GM23338 (cell line): ENCODE results near the gene STAM. TPM values are rescaled to one million over a fixed set of nuclear protein-coding genes. Genes with fewer than 3 reads are reported as not detected.

Experiments
- ATAC-seq: fragments of 200-7000 bp; cut with Tn5 transposase; 3 replicates; pipeline ENCODE4 v1.9.1; 2020
- DNase-seq: peaks from one replicate; pipeline ENCODE4 v3.0.0-alpha.2; 2015; ENCODE audit warnings: low spot score
- H2AFZ ChIP-seq: fragments of 200-600 bp; sonication (generic); 2 replicates; pipeline ENCODE4 v1.8.0; 2016; ENCODE audit warnings: antibody characterized with exemption, mild to moderate bottlenecking, moderate library complexity
- H3F3A ChIP-seq: fragments of 200-600 bp; sonication (generic); replicated peaks from 2 replicates; pipeline ENCODE4 v1.8.0; 2017; ENCODE audit warnings: antibody characterized with exemption, mixed run types, low read depth
- H3K27ac ChIP-seq: fragments of 200-600 bp; sonication (generic); 2 replicates; pipeline ENCODE4 v1.6.1; 2016; ENCODE audit warnings: low read depth
- H3K27me3 ChIP-seq: fragments of 200-600 bp; sonication (generic); 2 replicates; pipeline ENCODE4 v1.8.0; 2016; ENCODE audit warnings: mild to moderate bottlenecking, mixed run types, moderate library complexity; ENCODE audit not compliant: insufficient read depth
- H3K36me3 ChIP-seq: fragments of 200-600 bp; sonication (generic); 2 replicates; pipeline ENCODE4 v1.8.0; 2016; ENCODE audit warnings: mild to moderate bottlenecking; ENCODE audit not compliant: insufficient read depth
- H3K4me1 ChIP-seq: fragments of 200-600 bp; sonication (generic); 2 replicates; pipeline ENCODE4 v1.8.0; 2016; ENCODE audit warnings: mild to moderate bottlenecking, moderate library complexity; ENCODE audit not compliant: insufficient read depth
- H3K4me2 ChIP-seq: fragments of 200-600 bp; sonication (generic); 2 replicates; pipeline ENCODE4 v1.7.1; 2017; ENCODE audit warnings: mixed run types
- H3K4me3 ChIP-seq: fragments of 200-600 bp; sonication (generic); 2 replicates; pipeline ENCODE4 v1.6.1; 2016; ENCODE audit warnings: mixed run types
- H3K79me2 ChIP-seq: fragments of 200-600 bp; sonication (generic); replicated peaks from 2 replicates; pipeline ENCODE4 v1.8.0; 2017; ENCODE audit warnings: mild to moderate bottlenecking; ENCODE audit not compliant: insufficient read depth
- H3K9me2 ChIP-seq: fragments of 200-600 bp; sonication (generic); 2 replicates; pipeline ENCODE4 v1.8.0; 2017; ENCODE audit not compliant: insufficient read depth
- H4K20me1 ChIP-seq: fragments of 200-600 bp; sonication (generic); replicated peaks from 2 replicates; pipeline ENCODE4 v1.8.0; 2017; ENCODE audit warnings: mild to moderate bottlenecking; ENCODE audit not compliant: insufficient read depth
- H3K27ac Mint-ChIP-seq: 2 replicates; pipeline ENCODE4 v1.8.0; 2020; ENCODE audit warnings: inconsistent platforms, mild to moderate bottlenecking, moderate library complexity, mixed read lengths
- H3K27me3 Mint-ChIP-seq: 3 replicates; pipeline ENCODE4 v1.8.0; 2022; ENCODE audit warnings: low read depth, mild to moderate bottlenecking, moderate library complexity, mixed read lengths, inconsistent platforms; ENCODE audit not compliant: insufficient read depth, poor library complexity
- H3K36me3 Mint-ChIP-seq: 3 replicates; pipeline ENCODE4 v1.8.0; 2021; ENCODE audit warnings: low read depth, mild to moderate bottlenecking, inconsistent platforms, moderate library complexity, mixed read lengths
- H3K4me1 Mint-ChIP-seq: 3 replicates; pipeline ENCODE4 v1.8.0; 2020; ENCODE audit warnings: mild to moderate bottlenecking, inconsistent platforms, mixed read lengths
- H3K4me3 Mint-ChIP-seq: 3 replicates; pipeline ENCODE4 v1.8.0; 2021; ENCODE audit warnings: moderate library complexity, mild to moderate bottlenecking, inconsistent platforms, mixed read lengths
- H3K9me3 Mint-ChIP-seq: 3 replicates; pipeline ENCODE4 v1.8.0; 2020; ENCODE audit warnings: moderate library complexity, mild to moderate bottlenecking, inconsistent platforms, mixed read lengths
- polyA plus RNA-seq: library from polyadenylated mRNA; unstranded; fragments of >200 nt; fragmentation: Nextera tagmentation; extraction: Ambion mirVana; gene quantifications from 2 replicates; pipeline ENCODE4 v1.2.1, GENCODE V29; 2016
- total RNA-seq: library from RNA; depleted of rRNA; stranded (reverse); fragments of >200 nt; shearing (Covaris generic); gene quantifications from 2 replicates; pipeline ENCODE4 v1.2.3, GENCODE V29; 2014
- TF ChIP-seq, protein P1 (sequence below): fragments of 250-450 bp; sonication (Bioruptor Pico); IDR thresholded peaks from 2 replicates; pipeline ENCODE4 v1.5.0; 2020; ENCODE audit warnings: mild to moderate bottlenecking, moderate library complexity
- TF ChIP-seq, protein P2 (sequence below): IDR thresholded peaks from 2 replicates; pipeline ENCODE4 v1.6.1; 2016; ENCODE audit warnings: antibody characterized with exemption
- TF ChIP-seq, protein P3 (sequence below), 2 experiments: fragments of 200-600 bp in 1 of 2; sonication (generic) in 1 of 2; conservative IDR thresholded peaks; 2 replicates each; pipeline versions ENCODE4 v1.5.1 to v1.6.1; 2016 to 2017; ENCODE audit warnings: antibody characterized with exemption in 2 of 2, low read depth in 2 of 2, mild to moderate bottlenecking in 2 of 2, moderate library complexity in 1 of 2

Gene STAM
- total and polyA plus RNA-seq, 2 experiments from 2014 or later: 28.8 to 40.5 TPM

DNA sequence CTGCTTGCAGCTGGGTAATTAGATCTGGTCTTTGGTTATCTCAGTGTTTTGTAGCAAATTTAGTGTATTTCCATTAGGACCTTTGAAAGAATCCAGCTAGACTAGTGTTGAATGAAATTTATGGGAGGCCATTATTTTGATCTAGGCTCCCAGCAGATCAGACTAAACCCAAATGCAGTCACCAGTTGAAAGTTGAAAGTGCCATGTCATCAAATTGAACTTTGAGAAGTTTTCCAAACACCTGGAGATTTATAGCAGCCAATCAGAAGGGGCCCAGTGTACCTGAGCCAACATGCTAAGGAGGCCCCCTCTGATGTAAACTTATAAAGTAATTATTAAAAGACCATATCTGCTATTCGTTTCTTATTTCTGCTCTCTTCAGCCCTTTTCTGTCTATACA is 96.7 kb downstream of the STAM start (continued):
- TF ChIP-seq, protein P1, sequence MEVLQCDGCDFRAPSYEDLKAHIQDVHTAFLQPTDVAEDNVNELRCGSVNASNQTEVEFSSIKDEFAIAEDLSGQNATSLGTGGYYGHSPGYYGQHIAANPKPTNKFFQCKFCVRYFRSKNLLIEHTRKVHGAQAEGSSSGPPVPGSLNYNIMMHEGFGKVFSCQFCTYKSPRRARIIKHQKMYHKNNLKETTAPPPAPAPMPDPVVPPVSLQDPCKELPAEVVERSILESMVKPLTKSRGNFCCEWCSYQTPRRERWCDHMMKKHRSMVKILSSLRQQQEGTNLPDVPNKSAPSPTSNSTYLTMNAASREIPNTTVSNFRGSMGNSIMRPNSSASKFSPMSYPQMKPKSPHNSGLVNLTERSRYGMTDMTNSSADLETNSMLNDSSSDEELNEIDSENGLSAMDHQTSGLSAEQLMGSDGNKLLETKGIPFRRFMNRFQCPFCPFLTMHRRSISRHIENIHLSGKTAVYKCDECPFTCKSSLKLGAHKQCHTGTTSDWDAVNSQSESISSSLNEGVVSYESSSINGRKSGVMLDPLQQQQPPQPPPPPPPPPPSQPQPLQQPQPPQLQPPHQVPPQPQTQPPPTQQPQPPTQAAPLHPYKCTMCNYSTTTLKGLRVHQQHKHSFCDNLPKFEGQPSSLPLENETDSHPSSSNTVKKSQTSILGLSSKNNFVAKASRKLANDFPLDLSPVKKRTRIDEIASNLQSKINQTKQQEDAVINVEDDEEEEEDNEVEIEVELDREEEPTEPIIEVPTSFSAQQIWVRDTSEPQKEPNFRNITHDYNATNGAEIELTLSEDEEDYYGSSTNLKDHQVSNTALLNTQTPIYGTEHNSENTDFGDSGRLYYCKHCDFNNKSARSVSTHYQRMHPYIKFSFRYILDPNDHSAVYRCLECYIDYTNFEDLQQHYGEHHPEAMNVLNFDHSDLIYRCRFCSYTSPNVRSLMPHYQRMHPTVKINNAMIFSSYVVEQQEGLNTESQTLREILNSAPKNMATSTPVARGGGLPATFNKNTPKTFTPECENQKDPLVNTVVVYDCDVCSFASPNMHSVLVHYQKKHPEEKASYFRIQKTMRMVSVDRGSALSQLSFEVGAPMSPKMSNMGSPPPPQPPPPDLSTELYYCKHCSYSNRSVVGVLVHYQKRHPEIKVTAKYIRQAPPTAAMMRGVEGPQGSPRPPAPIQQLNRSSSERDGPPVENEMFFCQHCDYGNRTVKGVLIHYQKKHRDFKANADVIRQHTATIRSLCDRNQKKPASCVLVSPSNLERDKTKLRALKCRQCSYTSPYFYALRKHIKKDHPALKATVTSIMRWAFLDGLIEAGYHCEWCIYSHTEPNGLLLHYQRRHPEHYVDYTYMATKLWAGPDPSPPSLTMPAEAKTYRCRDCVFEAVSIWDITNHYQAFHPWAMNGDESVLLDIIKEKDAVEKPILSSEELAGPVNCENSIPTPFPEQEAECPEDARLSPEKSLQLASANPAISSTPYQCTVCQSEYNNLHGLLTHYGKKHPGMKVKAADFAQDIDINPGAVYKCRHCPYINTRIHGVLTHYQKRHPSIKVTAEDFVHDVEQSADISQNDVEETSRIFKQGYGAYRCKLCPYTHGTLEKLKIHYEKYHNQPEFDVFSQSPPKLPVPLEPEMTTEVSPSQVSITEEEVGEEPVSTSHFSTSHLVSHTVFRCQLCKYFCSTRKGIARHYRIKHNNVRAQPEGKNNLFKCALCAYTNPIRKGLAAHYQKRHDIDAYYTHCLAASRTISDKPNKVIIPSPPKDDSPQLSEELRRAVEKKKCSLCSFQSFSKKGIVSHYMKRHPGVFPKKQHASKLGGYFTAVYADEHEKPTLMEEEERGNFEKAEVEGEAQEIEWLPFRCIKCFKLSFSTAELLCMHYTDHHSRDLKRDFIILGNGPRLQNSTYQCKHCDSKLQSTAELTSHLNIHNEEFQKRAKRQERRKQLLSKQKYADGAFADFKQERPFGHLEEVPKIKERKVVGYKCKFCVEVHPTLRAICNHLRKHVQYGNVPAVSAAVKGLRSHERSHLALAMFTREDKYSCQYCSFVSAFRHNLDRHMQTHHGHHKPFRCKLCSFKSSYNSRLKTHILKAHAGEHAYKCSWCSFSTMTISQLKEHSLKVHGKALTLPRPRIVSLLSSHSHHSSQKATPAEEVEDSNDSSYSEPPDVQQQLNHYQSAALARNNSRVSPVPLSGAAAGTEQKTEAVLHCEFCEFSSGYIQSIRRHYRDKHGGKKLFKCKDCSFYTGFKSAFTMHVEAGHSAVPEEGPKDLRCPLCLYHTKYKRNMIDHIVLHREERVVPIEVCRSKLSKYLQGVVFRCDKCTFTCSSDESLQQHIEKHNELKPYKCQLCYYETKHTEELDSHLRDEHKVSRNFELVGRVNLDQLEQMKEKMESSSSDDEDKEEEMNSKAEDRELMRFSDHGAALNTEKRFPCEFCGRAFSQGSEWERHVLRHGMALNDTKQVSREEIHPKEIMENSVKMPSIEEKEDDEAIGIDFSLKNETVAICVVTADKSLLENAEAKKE (CRISPR knock-in tag): no peak
- TF ChIP-seq, protein P2, sequence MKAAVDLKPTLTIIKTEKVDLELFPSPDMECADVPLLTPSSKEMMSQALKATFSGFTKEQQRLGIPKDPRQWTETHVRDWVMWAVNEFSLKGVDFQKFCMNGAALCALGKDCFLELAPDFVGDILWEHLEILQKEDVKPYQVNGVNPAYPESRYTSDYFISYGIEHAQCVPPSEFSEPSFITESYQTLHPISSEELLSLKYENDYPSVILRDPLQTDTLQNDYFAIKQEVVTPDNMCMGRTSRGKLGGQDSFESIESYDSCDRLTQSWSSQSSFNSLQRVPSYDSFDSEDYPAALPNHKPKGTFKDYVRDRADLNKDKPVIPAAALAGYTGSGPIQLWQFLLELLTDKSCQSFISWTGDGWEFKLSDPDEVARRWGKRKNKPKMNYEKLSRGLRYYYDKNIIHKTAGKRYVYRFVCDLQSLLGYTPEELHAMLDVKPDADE: no peak

DNA sequence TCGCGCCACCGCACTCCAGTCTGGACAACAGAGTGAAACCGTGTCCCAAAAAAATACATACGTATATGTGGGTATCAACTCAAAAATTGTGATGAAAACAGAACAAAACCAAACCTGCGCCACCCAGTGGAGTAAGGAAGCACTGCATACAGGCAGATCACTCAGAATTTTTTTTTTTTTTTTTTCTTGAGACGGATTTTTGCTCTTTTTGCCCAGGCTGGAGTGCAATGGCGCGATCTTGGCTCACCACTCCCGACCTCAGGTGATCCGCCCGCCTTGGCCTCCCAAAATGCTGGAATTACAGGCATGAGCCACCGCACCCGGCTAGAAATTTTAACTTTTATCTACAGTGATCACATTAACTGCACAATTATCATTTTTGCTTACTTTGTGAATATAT is 99.0 kb downstream of the STAM start:
- no peak overlapping the region for H3K4me2 ChIP-seq
- H3K79me2 ChIP-seq: no peaks in the 10 kb centered on the region
- no peak overlapping the region for H3K27ac ChIP-seq
- 0 out of 3 replicates have a peak, but pooled peaks cover 2% of the 10 kb centered on the region for H3K4me1 Mint-ChIP-seq
- no peaks in the 10 kb centered on the region for H3K27me3 ChIP-seq
- ATAC-seq (peak; percentile 52), DNase-seq (peak; percentile 66)
- no peaks in the 10 kb centered on the region for H4K20me1 ChIP-seq
- H2AFZ ChIP-seq: no peak overlapping the region
- no peaks in the 10 kb centered on the region for H3K27me3 Mint-ChIP-seq
- TF ChIP-seq, protein P3, sequence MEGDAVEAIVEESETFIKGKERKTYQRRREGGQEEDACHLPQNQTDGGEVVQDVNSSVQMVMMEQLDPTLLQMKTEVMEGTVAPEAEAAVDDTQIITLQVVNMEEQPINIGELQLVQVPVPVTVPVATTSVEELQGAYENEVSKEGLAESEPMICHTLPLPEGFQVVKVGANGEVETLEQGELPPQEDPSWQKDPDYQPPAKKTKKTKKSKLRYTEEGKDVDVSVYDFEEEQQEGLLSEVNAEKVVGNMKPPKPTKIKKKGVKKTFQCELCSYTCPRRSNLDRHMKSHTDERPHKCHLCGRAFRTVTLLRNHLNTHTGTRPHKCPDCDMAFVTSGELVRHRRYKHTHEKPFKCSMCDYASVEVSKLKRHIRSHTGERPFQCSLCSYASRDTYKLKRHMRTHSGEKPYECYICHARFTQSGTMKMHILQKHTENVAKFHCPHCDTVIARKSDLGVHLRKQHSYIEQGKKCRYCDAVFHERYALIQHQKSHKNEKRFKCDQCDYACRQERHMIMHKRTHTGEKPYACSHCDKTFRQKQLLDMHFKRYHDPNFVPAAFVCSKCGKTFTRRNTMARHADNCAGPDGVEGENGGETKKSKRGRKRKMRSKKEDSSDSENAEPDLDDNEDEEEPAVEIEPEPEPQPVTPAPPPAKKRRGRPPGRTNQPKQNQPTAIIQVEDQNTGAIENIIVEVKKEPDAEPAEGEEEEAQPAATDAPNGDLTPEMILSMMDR (conservative IDR thresholded peaks at IDR 0.05; ENCODE audit: low read depth in 2 of 2): peak; percentile 76 to 88
- TF ChIP-seq, protein P1 (CRISPR knock-in tag): no peak
- no peaks in the 10 kb centered on the region for H3K36me3 ChIP-seq
- no peaks in the 10 kb centered on the region for H3K9me2 ChIP-seq
- H3K27ac Mint-ChIP-seq: peak overlapping the region; percentile 75; the same call in 1 of the 2 replicates
- H3K4me3 Mint-ChIP-seq: peak overlapping the region; percentile 46; the same call in 1 of the 3 replicates
- H3K9me3 Mint-ChIP-seq: no peaks in the 10 kb centered on the region
- H3K4me3 ChIP-seq: no peak overlapping the region
- no peaks in the 10 kb centered on the region for H3K4me1 ChIP-seq
- H3K36me3 Mint-ChIP-seq: no peaks in the 10 kb centered on the region
- no peaks in the 10 kb centered on the region for H3F3A ChIP-seq
